Hematopoietic multipotent progenitor cell treated with erythropoietin and hydrocortisone succinate and interleukin-3 and kit ligand, for 17 days (in vitro differentiated cells): Measurements from ENCODE around the gene CACNA1S.

Experiments
- DNase-seq: peaks from one replicate; pipeline ENCODE4 v3.0.0-alpha.2; 2015; ENCODE audit warnings: low spot score

Gene CACNA1S

GRCh38 chr1:201093561-201093960 is 18.7 kb downstream of the CACNA1S start:
- no peak for DNase-seq

DNA sequence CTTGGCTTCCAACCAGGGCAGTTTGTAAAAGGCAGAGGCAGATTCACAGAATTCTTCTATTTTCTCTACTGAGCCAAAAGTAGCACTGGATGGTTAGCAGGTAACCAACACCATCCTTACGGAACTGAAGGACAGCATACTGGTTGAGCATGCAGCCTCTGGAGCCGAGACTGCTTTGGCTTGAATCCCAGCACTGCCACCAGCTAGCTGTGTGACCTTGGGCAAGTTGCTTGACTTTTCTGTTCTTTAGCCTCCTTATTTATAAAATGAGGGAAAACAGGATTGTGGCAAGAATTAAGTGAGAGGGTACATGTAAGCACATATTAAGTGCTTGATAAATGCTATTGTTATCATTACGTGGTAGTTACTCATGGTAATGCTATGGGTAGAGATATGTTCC is 19.5 kb downstream of the CACNA1S start:
- no peak for DNase-seq

DNA sequence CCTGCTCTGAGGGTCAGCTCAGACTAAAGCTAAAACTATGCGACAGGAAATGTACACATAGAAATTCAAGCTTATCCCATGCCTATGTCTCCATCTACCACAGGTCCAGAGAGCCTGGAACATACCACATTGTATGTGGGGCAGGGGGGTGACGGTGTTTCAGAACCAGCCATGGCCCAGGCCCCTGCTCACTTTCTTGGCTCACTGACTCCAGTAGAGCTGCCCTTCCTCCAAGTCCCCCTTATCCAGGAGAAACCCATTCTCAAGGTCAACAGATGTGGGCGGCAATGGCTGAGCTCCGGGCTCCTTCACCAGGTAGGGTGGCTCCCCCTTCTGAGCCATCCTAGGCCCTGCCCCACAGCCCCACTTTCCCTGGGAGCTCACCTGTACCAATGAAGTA is 21.0 kb downstream of the CACNA1S start:
- DNase-seq: no peak

DNA sequence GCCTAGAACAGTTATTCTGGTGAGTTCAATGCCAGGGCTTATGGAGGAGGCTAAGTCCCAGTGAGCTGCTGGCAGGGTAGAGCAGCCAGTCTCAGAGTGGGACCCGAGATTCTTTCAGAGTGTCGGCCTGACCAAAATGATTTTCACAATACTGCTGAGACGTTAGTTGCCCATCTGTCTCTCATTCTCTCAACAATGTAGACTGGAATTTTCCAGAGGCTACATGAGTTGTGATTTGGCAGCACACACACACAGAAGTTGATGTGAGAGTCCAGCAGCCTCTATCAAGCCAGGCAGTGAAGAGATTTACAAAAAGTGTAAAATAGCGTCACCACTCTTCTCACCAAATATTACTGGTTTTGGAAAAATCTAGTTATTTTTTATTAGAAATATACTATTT is 21.7 kb downstream of the CACNA1S start:
- DNase-seq: no peak

DNA sequence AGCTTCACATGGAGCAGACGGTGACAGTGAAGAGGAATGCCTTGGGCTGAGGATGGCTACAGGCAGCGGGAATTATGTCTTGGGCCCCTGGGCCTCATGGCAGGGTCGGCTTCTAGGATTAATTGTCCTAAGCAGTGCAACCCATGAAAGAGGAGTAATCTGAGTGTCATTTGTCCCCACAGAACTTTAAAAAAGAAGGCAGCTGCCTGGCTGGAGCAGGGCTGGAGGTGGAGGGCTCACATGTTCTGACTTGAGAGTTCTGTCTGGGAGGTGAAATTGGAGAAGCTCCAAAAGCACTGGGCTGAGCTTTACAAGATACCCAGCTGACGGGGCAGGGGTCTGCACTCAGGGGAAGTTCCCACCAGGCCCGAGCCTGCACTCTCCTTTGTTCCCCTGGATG is 22.6 kb downstream of the CACNA1S start:
- DNase-seq: no peak

GRCh38 chr1:201088901-201089525 is 23.2 kb downstream of the CACNA1S start:
- no peak for DNase-seq

- DNase-seq: no peak
Observed at GRCh38 chr1:201088395-201088794, 23.8 kb downstream of the CACNA1S start.

GRCh38 chr1:201085902-201086735 is 26.1 kb downstream of the CACNA1S start:
- DNase-seq: peak; percentile 25

DNA sequence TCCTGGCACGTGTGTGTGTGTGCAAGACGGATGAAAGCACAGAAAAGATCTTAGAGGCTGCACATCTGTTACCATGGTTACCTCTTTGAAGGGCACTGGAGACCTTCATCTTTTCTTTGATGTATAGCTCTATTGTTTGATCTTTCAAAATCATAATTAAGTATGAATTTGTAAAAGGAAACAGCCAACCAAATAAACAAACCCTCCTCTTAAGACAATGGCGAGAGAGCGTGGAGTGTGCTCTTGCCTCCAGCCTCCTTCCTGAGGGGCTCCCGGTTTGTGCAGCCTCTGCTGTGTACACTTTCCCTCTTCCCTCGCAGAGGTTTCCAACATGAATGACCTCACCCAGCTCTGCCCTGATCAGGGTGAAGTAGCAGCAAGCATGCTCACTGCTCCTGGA is 27.9 kb downstream of the CACNA1S start:
- DNase-seq: no peak

DNA sequence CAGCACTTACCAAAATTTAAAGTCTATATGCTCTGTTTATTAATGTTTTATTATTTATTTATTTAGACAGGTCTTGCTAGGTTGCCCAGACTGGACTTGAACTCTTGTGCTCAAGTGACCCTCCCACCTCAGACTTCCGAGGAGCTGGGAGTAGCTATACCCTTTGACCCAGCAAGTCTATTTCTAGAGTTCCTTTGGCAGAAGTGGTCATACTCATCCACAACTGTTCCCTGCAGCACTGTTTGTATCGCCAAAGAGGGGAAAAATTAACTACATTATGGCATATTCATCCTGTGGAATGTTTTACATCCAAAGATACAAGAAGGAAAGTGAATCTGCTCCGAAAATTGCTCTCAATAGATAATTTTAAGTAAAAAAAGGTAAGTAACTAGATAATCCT is 28.5 kb downstream of the CACNA1S start:
- no peak for DNase-seq

DNA sequence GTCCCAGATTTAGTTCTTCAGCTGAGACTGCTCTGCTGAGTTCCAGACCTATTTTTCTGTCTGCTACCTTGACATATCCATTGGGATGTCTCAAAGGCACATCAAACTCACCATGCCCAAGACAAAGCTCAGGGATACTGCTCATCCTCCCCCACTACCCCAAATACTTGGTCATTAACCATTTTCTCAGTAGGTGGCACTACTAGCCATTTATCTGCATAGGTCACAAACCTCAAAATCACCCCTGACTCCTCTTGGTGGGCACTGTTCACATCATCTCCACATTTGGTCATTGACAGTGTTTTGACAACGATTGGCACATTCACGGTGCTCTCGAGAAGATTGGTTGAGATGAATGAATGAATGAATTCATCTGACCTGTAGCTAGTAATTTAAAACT is 32.1 kb downstream of the CACNA1S start:
- DNase-seq: no peak

- no peak for DNase-seq
Observed at GRCh38 chr1:201077736-201078135, 34.5 kb downstream of the CACNA1S start.

DNA sequence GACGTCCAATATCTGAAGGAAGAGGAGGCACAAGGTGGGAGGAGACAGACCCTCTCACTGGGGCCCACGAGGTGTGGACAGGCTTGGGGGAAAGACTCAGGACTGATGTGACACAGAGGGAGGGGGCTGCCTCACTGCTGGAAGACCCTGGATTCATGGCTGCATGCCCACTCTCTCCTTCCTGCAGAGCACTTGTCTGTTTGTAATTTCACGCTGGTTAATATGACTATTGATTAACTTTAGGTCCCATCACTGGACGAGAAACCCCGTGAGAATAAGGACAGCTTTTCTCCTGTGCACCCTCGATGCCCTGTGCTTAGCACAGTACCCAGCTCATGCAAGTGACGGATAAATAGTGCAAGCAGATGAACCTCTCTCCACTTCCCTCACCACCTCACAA is 35.1 kb downstream of the CACNA1S start:
- no peak for DNase-seq

DNA sequence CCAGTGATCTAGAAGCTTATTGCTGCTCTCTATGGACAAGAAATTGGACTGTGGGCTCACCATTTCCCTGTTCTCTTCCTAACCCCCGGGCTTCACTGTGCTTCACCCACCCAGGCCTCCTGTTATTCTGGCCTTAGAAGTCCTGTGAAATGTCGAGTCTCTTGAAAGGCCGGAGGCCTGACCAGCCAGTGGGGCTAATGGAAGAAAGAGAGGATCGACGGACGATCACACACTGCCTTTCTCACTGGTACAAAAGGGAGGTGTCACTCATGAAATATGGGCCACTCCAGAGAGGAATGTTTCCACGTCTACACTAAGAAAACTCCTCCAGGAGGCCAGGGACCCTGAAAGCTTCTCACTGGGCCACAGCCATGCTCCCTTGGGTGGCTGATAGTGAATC is 36.1 kb downstream of the CACNA1S start:
- DNase-seq: no peak

DNA sequence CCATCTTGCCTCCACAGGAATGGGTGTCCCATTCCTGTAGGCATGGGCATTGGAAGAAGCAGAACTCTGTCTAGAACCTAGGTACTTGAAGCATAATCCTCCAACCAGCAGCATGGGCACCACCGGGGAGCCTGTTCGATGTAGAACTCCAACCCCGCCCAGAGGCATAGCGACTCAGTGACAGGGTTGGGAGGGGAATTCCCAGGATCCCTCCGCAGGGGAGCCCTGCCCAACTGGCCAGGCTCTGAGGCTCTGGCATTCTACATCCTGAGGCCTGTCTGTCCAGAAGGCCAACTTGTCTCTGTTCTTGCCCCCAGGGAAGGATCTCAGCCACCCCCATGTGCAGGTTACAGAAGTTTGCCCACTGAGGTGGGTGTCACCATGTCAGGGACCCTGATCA is 38.2 kb downstream of the CACNA1S start:
- no peak for DNase-seq

GRCh38 chr1:201072922-201073321 is 39.3 kb downstream of the CACNA1S start:
- no peak for DNase-seq

DNA sequence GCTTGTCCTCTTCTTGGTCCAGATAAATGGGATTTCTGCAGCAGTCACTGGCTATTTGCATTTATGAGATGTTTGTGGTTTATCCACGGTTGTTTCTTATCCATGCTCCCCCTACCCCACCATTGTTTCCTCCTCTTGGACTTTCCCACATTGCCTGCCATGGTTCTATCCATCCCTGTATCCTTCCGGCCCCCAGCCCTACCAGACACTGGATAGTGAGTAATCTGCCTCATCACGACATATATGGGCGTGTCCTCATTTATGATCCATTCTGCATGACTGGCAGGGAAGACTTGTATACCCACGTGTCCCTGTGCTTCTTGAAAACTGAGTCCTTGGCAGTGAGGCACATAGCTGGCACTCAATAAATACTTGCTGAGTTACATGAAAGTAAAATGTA is 40.1 kb downstream of the CACNA1S start:
- no peak for DNase-seq

DNA sequence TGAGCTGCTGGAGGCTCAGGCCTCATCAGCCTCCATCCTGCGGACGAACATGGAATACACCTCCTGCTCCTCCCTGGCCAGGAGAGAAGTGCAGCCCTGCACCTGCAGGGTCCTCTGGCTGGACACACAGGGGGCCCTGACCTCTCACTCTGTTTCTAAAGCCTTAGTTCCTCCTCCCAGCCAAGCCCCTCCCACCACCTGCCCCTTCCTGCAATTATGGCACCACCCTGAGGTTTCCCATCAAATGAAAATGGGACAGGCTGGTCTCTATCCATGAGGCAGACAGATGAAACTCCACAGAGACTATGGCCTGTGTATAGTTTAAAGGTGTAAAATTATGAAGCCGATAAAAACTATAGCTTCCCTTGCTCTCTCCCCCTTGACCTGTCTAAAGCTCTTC is 42.6 kb downstream of the CACNA1S start:
- no peak for DNase-seq

GRCh38 chr1:201068976-201069375 is 43.2 kb downstream of the CACNA1S start:
- no peak for DNase-seq

GRCh38 chr1:201066986-201067385 is 45.2 kb downstream of the CACNA1S start:
- DNase-seq: no peak

- no peak for DNase-seq
Observed at GRCh38 chr1:201065686-201066085, 46.5 kb downstream of the CACNA1S start.

DNA sequence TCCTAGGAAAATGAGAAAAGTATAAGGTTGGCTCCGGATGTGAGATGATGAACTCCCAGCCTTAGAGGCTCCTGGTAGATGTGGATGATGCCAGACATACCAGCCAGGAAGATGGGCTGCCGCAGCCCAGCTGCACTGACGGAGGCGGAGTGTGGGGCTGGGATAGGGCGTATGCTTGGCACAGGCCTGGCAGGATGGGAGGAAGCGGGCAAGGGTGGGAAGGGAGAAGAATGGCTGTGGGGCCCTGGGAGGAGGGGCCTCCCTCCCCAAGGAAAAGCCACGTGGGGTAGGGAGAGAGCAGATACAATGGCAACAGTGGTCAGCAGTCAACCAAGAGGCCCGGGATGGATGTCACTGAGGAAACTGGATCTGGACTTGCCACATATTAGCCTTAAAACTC is 47.4 kb downstream of the CACNA1S start:
- DNase-seq: no peak

GRCh38 chr1:201063145-201063544 is 49.1 kb downstream of the CACNA1S start:
- no peak for DNase-seq
